Measurements from ENCODE around the gene CLMN.
"Not testable (repeated sequence)": the region's sequence is repeated elsewhere in the genome, so short reads cannot be mapped to it uniquely, and the experiment has no call there.

The CLMN gene

GRCh38 chr14:95289323-95290010 is 30.2 kb downstream of the CLMN start:
- no peak for DNase-seq (ENCODE audit: extremely low read depth in 1 of 2, low read depth in 1 of 2)

GRCh38 chr14:95288672-95289322 is 30.9 kb downstream of the CLMN start:
- DNase-seq (ENCODE audit: extremely low read depth in 1 of 2, low read depth in 1 of 2), result no peak

GRCh38 chr14:95287176-95287754 is 32.4 kb downstream of the CLMN start:
- no peak for DNase-seq (ENCODE audit: extremely low read depth in 1 of 2, low read depth in 1 of 2)

DNA sequence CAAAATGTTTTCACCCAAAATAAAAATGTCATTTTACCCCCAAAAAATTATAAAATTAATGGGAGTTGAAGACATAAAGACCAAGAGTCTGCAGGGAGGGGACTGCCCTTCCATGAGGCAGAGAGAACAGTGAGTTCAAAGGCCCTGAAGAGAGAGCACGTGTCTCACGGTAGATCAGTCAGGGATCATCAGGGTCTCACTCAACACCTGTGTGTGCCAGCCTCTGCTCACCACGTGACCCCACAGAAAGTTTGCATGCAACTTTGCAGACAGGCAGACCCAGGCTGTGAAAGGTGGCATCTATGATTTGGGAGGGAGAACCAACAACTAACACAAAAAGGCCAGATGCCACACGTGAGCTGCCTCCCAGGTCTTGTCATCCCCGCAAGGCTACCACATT is 33.1 kb downstream of the CLMN start:
- no peak for DNase-seq (ENCODE audit: extremely low read depth in 1 of 2, low read depth in 1 of 2)

- no peak for DNase-seq (ENCODE audit: extremely low read depth in 1 of 2, low read depth in 1 of 2)
Measured at GRCh38 chr14:95285566-95285965, 34.1 kb downstream of the CLMN start.

- not testable (repeated sequence) for DNase-seq (ENCODE audit: extremely low read depth in 1 of 2, low read depth in 1 of 2)
Measured at GRCh38 chr14:95283802-95284201, 35.9 kb downstream of the CLMN start.

GRCh38 chr14:95282986-95283380 is 36.7 kb downstream of the CLMN start:
- DNase-seq (ENCODE audit: extremely low read depth in 1 of 2, low read depth in 1 of 2), result not testable (repeated sequence)

DNA sequence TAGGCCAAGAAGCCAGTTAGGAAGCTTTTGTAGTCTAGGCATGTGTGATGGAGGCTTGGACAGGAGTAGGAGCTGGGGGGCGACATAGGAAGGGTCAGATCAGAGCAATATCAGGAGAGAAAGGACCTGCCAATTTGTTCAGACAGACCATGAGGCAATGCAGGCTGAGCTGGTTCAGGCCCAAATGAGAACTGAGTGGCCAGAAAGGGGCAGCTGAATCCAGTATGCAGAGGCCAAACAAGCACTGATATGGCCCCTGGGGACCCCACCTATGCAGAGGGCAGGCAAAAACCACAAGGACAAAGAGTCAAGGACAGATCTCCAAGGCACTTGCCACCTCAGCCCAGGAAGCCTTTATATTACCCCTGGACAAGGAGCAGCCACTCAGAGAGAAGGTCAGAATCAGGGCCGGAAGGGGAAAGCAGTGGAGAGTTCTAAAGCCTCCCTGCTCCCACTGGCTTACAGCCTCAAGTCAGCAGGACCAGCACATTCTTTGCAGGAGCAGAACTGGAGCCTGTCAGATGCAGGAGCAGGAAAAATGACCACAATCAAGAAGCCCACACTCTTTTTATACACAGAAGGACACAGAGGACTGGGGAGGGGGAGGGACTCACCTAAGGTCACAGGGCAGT is 37.2 kb downstream of the CLMN start:
- DNase-seq (ENCODE audit: extremely low read depth in 1 of 2, low read depth in 1 of 2), result no peak

GRCh38 chr14:95281560-95282176 is 38.0 kb downstream of the CLMN start:
- no peak for DNase-seq (ENCODE audit: extremely low read depth in 1 of 2, low read depth in 1 of 2)

DNA sequence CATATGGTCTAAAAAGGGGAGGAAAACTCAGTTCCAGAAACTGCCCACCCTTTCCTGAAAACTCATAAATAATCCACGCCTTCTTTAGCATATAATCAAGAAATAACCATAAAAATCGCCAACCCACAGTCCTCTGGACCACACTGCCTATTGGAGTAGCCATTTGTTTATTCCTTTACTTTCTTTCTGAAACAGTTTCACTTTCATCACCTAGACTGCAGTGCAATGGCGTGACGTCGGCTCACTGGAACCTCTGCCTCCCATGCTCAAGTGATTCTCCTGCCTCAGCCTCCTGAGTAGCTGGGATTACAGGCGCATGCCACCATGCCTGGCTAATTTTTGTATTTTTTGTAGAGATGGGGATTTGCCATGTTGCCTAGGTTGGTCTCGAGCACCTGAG is 44.2 kb downstream of the CLMN start:
- DNase-seq (ENCODE audit: extremely low read depth in 1 of 2, low read depth in 1 of 2), result no peak

GRCh38 chr14:95274874-95275273 is 44.8 kb downstream of the CLMN start:
- no peak for DNase-seq (ENCODE audit: extremely low read depth in 1 of 2, low read depth in 1 of 2)

DNA sequence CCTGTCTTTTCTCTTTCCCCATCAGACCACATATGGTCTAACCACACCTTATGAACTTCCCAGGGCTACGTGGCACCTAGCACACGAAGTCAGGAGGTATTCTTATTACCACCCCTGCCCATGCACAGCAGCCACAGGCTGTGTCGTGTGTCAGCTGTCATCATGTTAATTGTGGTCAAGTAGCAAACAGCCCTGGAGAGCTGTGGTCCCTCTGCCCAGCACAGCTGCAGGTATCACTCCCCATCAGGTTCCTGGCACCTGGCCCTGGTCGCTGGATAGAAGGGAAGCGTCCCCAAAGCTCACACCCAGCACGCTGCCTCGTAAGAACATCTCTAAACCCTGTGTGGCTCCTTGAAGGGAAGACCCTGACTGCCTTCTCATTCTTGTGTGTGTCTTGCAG is 45.4 kb downstream of the CLMN start:
- no peak for DNase-seq (ENCODE audit: extremely low read depth in 1 of 2, low read depth in 1 of 2)

GRCh38 chr14:95273001-95273978 is 46.4 kb downstream of the CLMN start:
- no peak for DNase-seq (ENCODE audit: extremely low read depth in 1 of 2, low read depth in 1 of 2)

DNA sequence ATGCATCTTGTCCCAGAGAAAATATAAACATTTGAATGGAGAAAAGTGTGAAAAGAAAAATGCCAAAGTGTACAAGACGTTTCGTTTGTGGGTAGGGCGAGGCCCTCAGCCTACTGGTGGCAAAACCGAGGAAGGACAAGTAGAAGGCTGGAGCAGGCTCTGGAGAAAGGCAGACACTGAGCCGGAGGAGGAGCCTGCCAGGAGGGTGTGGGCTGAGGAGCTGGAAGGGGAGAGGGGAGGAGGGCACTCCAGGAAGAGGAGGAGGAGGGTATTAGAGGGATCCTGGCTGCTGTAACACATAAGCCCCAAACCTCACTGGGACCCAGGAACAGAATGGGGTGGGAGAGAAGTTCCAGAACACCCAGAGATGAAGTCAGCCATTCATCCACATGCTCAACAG is 47.7 kb downstream of the CLMN start:
- no peak for DNase-seq (ENCODE audit: extremely low read depth in 1 of 2, low read depth in 1 of 2)

GRCh38 chr14:95270203-95270602 is 49.5 kb downstream of the CLMN start:
- no peak for DNase-seq (ENCODE audit: extremely low read depth in 1 of 2, low read depth in 1 of 2)

DNA sequence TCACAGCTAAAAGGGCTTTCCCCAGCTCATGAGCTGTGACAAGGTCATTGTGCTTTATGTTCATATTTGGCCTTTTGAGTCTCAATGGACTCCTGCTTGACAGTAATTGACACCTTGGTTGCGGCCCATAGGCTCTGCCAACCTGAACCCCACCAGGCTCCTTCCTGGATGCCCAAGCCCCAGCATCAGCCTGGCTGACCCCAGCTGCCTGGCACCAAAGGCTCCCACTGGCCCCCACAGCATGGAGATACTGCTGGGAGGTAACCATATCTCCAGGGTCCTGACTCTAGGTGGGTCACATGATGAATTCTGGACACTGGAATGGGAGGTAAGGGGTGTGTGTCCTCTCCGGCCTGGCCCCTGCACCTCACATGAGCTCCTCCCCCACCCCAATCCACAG is 50.2 kb downstream of the CLMN start:
- no peak for DNase-seq (ENCODE audit: extremely low read depth in 1 of 2, low read depth in 1 of 2)

GRCh38 chr14:95268350-95268749 is 51.4 kb downstream of the CLMN start:
- DNase-seq (ENCODE audit: extremely low read depth in 1 of 2, low read depth in 1 of 2), result no peak

GRCh38 chr14:95267306-95267705 is 52.4 kb downstream of the CLMN start:
- DNase-seq (ENCODE audit: extremely low read depth in 1 of 2, low read depth in 1 of 2), result no peak

GRCh38 chr14:95265106-95266094 is 54.3 kb downstream of the CLMN start:
- DNase-seq (ENCODE audit: extremely low read depth in 1 of 2, low read depth in 1 of 2), result peak; percentile 9 to 41

Measured in stimulated activated CD8-positive, alpha-beta memory T cell treated with anti-CD3 and anti-CD28 coated beads, Interleukin-7, amount 100 ng/mL, for 48 hours (primary cell).